Loucy (cell line): Measurements from ENCODE around the gene RFT1.

Source experiments
- H2AFZ ChIP-seq: fragments of 200-600 bp; sonication (generic); 2 replicates; pipeline ENCODE4 v1.6.0; 2016; ENCODE audit warnings: antibody characterized with exemption, mild to moderate bottlenecking, low read length, moderate library complexity
- H3F3A ChIP-seq: fragments of 200-600 bp; 2 replicates; pipeline ENCODE4 v1.6.0; 2016; ENCODE audit warnings: antibody characterized with exemption, low read depth, mild to moderate bottlenecking
- H3K27me3 ChIP-seq: fragments of 200-600 bp; sonication (generic); 2 replicates; pipeline ENCODE4 v1.6.1; 2014; ENCODE audit warnings: low read length, mild to moderate bottlenecking; ENCODE audit not compliant: insufficient read depth, poor library complexity, severe bottlenecking
- H3K36me3 ChIP-seq: fragments of 200-600 bp; sonication (generic); 2 replicates; pipeline ENCODE4 v1.6.1; 2016; ENCODE audit warnings: low read length; ENCODE audit not compliant: insufficient read depth
- H3K4me1 ChIP-seq: fragments of 200-600 bp; sonication (generic); 2 replicates; pipeline ENCODE4 v1.5.1; 2014; ENCODE audit warnings: low read length, mild to moderate bottlenecking; ENCODE audit not compliant: insufficient read depth, poor library complexity, severe bottlenecking
- H3K4me2 ChIP-seq: fragments of 200-600 bp; sonication (generic); 2 replicates; pipeline ENCODE4 v1.6.0; 2014; ENCODE audit warnings: antibody characterized with exemption, low read length, low read depth, mild to moderate bottlenecking; ENCODE audit not compliant: poor library complexity, severe bottlenecking
- H3K4me3 ChIP-seq: fragments of 200-600 bp; sonication (generic); 2 replicates; pipeline ENCODE4 v1.5.1; 2014; ENCODE audit warnings: low read length, mild to moderate bottlenecking, mixed read lengths; ENCODE audit not compliant: poor library complexity, severe bottlenecking
- H3K79me2 ChIP-seq: fragments of 200-600 bp; sonication (generic); 2 replicates; pipeline ENCODE4 v1.6.1; 2014; ENCODE audit warnings: low read length; ENCODE audit not compliant: insufficient read depth
- H3K9ac ChIP-seq: fragments of 200-600 bp; sonication (generic); 2 replicates; pipeline ENCODE4 v1.6.0; 2014; ENCODE audit warnings: mild to moderate bottlenecking, low read depth, low read length, moderate library complexity; ENCODE audit not compliant: poor library complexity, severe bottlenecking
- H3K9me2 ChIP-seq: fragments of 200-600 bp; sonication (generic); replicated peaks from 2 replicates; pipeline ENCODE4 v1.6.1; 2016; ENCODE audit warnings: low read depth, low read length, mixed read lengths
- H3K9me3 ChIP-seq: fragments of 200-600 bp; sonication (generic); 2 replicates; pipeline ENCODE4 v1.6.1; 2014; ENCODE audit warnings: mild to moderate bottlenecking, antibody characterized with exemption, low read length, low read depth; ENCODE audit not compliant: insufficient read depth
- H4K20me1 ChIP-seq: fragments of 200-600 bp; sonication (generic); 2 replicates; pipeline ENCODE4 v1.6.0; 2014; ENCODE audit warnings: antibody characterized with exemption, low read length, mild to moderate bottlenecking; ENCODE audit not compliant: insufficient read depth, poor library complexity, severe bottlenecking
- CTCF ChIP-seq: fragments of 200-600 bp; sonication (generic); conservative IDR thresholded peaks from 2 replicates; pipeline ENCODE4 v1.5.1; 2014; ENCODE audit warnings: mild to moderate bottlenecking, antibody characterized with exemption, low read length
- EZH2phosphoT487 ChIP-seq: fragments of 200-600 bp; IDR thresholded peaks from 2 replicates; pipeline ENCODE4 v1.6.1; 2018; ENCODE audit warnings: antibody characterized with exemption, mild to moderate bottlenecking, moderate library complexity, borderline replicate concordance

RFT1 gene

GRCh38 chr3:53139906-53140846 lies 9.9 kb upstream of the RFT1 start:
- H3K9ac ChIP-seq = no peak overlapping the region

GRCh38 chr3:53137835-53138446 lies 7.7 kb upstream of the RFT1 start:
- Histone ChIP-seq H3K9ac (no peak overlapping the region), H3K4me3 (no peak overlapping the region), H2AFZ (no peak overlapping the region), H3K9me3 (no peaks in the 10 kb centered on the region), H3K27me3 (no peaks in the 10 kb centered on the region), H3K4me1 (no peaks in the 10 kb centered on the region), H3F3A (no peaks in the 10 kb centered on the region), H3K9me2 (no peaks in the 10 kb centered on the region), H3K36me3 (no peaks in the 10 kb centered on the region), H3K79me2 (no peaks in the 10 kb centered on the region), H4K20me1 (no peaks in the 10 kb centered on the region), H3K4me2 (no peak overlapping the region)
- TF ChIP-seq CTCF = no peak

More at GRCh38 chr3:53139906-53140846, 9.9 kb upstream of the RFT1 start:
- Histone ChIP-seq H2AFZ (no peak overlapping the region), H3K4me1 (no peaks in the 10 kb centered on the region), H3K9me3 (no peaks in the 10 kb centered on the region), H3K9me2 (no peaks in the 10 kb centered on the region), H3K4me2 (no peak overlapping the region), H4K20me1 (no peaks in the 10 kb centered on the region), H3K4me3 (no peak overlapping the region), H3K27me3 (no peaks in the 10 kb centered on the region), H3F3A (no peaks in the 10 kb centered on the region), H3K79me2 (no peaks in the 10 kb centered on the region), H3K36me3 (no peaks in the 10 kb centered on the region)
- no peak for TF ChIP-seq EZH2phosphoT487
- no peak for TF ChIP-seq CTCF

GRCh38 chr3:53137221-53137620 lies 7.0 kb upstream of the RFT1 start:
- H3K9ac ChIP-seq = no peak overlapping the region
- H3K4me2 ChIP-seq = no peak overlapping the region
- no peaks in the 10 kb centered on the region for H3F3A ChIP-seq
- H3K9me3 ChIP-seq = no peaks in the 10 kb centered on the region
- H3K4me1 ChIP-seq = no peaks in the 10 kb centered on the region
- H3K79me2 ChIP-seq = no peaks in the 10 kb centered on the region
- no peaks in the 10 kb centered on the region for H3K27me3 ChIP-seq
- TF ChIP-seq EZH2phosphoT487 (no peak), CTCF (no peak)
- no peaks in the 10 kb centered on the region for H4K20me1 ChIP-seq
- no peak overlapping the region for H2AFZ ChIP-seq
- H3K4me3 ChIP-seq = no peak overlapping the region
- H3K36me3 ChIP-seq = no peaks in the 10 kb centered on the region
- no peaks in the 10 kb centered on the region for H3K9me2 ChIP-seq
